Hepatocyte (in vitro differentiated cells): ENCODE measurements around the gene ADGRA1. TPM values are rescaled to one million over a fixed set of nuclear protein-coding genes. Genes with fewer than 3 reads are reported as not detected.

Source experiments
- DNase-seq: peaks from one replicate; pipeline ENCODE4 v3.0.0-alpha.2; 2016; ENCODE audit warnings: low spot score
- H2AFZ ChIP-seq: fragments of 200-600 bp; sonication (generic); 2 replicates; pipeline ENCODE4 v1.6.0; 2016; ENCODE audit warnings: antibody characterized with exemption, mild to moderate bottlenecking
- H3K27ac ChIP-seq: fragments of 200-600 bp; sonication (generic); 2 replicates; pipeline ENCODE4 v1.5.1; 2016; ENCODE audit warnings: mild to moderate bottlenecking
- H3K27me3 ChIP-seq: fragments of 200-600 bp; sonication (generic); 2 replicates; pipeline ENCODE4 v1.6.1; 2016
- H3K36me3 ChIP-seq: fragments of 200-600 bp; sonication (generic); replicated peaks from 2 replicates; pipeline ENCODE4 v1.5.1; 2016; ENCODE audit warnings: low read depth; ENCODE audit not compliant: insufficient read depth
- H3K4me1 ChIP-seq: fragments of 200-600 bp; sonication (generic); 2 replicates; pipeline ENCODE4 v1.5.1; 2016; ENCODE audit warnings: mild to moderate bottlenecking, moderate library complexity; ENCODE audit not compliant: insufficient read depth
- H3K4me2 ChIP-seq: fragments of 200-600 bp; sonication (generic); 2 replicates; pipeline ENCODE4 v1.6.0; 2016
- H3K4me3 ChIP-seq: fragments of 200-600 bp; sonication (generic); 2 replicates; pipeline ENCODE4 v1.5.1; 2016; ENCODE audit warnings: mild to moderate bottlenecking
- H3K79me2 ChIP-seq: fragments of 200-600 bp; sonication (generic); 2 replicates; pipeline ENCODE4 v1.6.0; 2017; ENCODE audit warnings: mild to moderate bottlenecking
- H3K9me2 ChIP-seq: fragments of 200-600 bp; sonication (generic); replicated peaks from 2 replicates; pipeline ENCODE4 v1.6.0; 2017; ENCODE audit warnings: mild to moderate bottlenecking; ENCODE audit not compliant: insufficient read depth
- H3K9me3 ChIP-seq: fragments of 200-600 bp; sonication (generic); 2 replicates; pipeline ENCODE4 v1.5.1; 2016; ENCODE audit warnings: low read depth, mild to moderate bottlenecking
- H4K20me1 ChIP-seq: fragments of 200-600 bp; sonication (generic); 2 replicates; pipeline ENCODE4 v1.6.0; 2016; ENCODE audit warnings: mild to moderate bottlenecking; ENCODE audit not compliant: insufficient read depth, poor library complexity, severe bottlenecking
- CTCF ChIP-seq: fragments of 200-600 bp; sonication (generic); IDR thresholded peaks from 2 replicates; pipeline ENCODE4 v1.5.1; 2016; ENCODE audit warnings: antibody characterized with exemption, mild to moderate bottlenecking; ENCODE audit not compliant: poor library complexity
- EZH2 ChIP-seq: fragments of 200-600 bp; sonication (generic); IDR thresholded peaks from 2 replicates; pipeline ENCODE4 v1.6.1; 2016; ENCODE audit warnings: antibody characterized with exemption, mild to moderate bottlenecking, borderline replicate concordance
- EZH2phosphoT487 ChIP-seq: fragments of 200-600 bp; sonication (generic); IDR thresholded peaks from one replicate; pipeline ENCODE4 v1.6.1; 2018; ENCODE audit warnings: antibody characterized with exemption, mild to moderate bottlenecking, low read depth, moderate library complexity; ENCODE audit not compliant: unreplicated experiment, severe bottlenecking
- WGBS: methylation state at CpG from one replicate; pipeline ENCODE4 v1.1.6; 2016; ENCODE audit warnings: low lambda C conversion rate; ENCODE audit errors: missing lambda C conversion rate; 5-methylcytosine and 5-hydroxymethylcytosine counted together
- polyA plus RNA-seq: library from polyadenylated mRNA; unstranded; fragments of >200 nt; fragmentation: Nextera tagmentation; extraction: Ambion mirVana; gene quantifications from 2 replicates; pipeline ENCODE4 v1.2.1, GENCODE V29; 2016
- total RNA-seq: library from RNA; depleted of rRNA; stranded (reverse); fragments of >200 nt; gene quantifications from 2 replicates; pipeline ENCODE4 v1.2.3, GENCODE V29; 2014

The ADGRA1 gene
- total and polyA plus RNA-seq, 2 experiments from 2014 or later: 0.47 TPM; not detected in 1

GRCh38 chr10:133154996-133155778 is 67.5 kb downstream of the ADGRA1 start:
- Histone ChIP-seq H2AFZ (no peak overlapping the region), H3K4me3 (no peak overlapping the region), H4K20me1 (no peaks in the 10 kb centered on the region), H3K9me2 (no peaks in the 10 kb centered on the region), H3K4me2 (no peak overlapping the region), H3K4me1 (peaks cover 11% of the 10 kb centered on the region), H3K36me3 (no peaks in the 10 kb centered on the region), H3K79me2 (no peaks in the 10 kb centered on the region), H3K27me3 (no peaks in the 10 kb centered on the region), H3K9me3 (no peaks in the 10 kb centered on the region), H3K27ac (no peak overlapping the region)
- DNase-seq: no peak
- TF ChIP-seq CTCF: no peak
- TF ChIP-seq EZH2phosphoT487: no peak
- TF ChIP-seq EZH2: no peak
- WGBS: 90% methylated on average over 28 of the region's 30 CpGs

- H3K36me3 ChIP-seq: no peaks in the 10 kb centered on the region
- peaks cover 22% of the 10 kb centered on the region for H3K4me1 ChIP-seq
- H3K4me2 ChIP-seq: no peak overlapping the region
- TF ChIP-seq EZH2 (no peak), CTCF (no peak), EZH2phosphoT487 (no peak)
- no peaks in the 10 kb centered on the region for H3K9me3 ChIP-seq
- DNase-seq: no peak
- no peak overlapping the region for H3K4me3 ChIP-seq
- H3K27ac ChIP-seq: no peak overlapping the region
- no peak overlapping the region for H2AFZ ChIP-seq
- no peaks in the 10 kb centered on the region for H3K79me2 ChIP-seq
- 79% methylated on average over 24 of the region's 24 CpGs for WGBS
- H4K20me1 ChIP-seq: peaks cover 3% of the 10 kb centered on the region
- no peaks in the 10 kb centered on the region for H3K9me2 ChIP-seq
- H3K27me3 ChIP-seq: no peaks in the 10 kb centered on the region
These were observed 69.2 kb downstream of the ADGRA1 start for GRCh38 chr10:133156674-133157579.

GRCh38 chr10:133157662-133158436 is 70.1 kb downstream of the ADGRA1 start:
- Histone ChIP-seq H3K27me3 (no peaks in the 10 kb centered on the region), H2AFZ (no peak overlapping the region), H3K4me1 (peaks cover 22% of the 10 kb centered on the region), H3K79me2 (no peaks in the 10 kb centered on the region), H3K4me2 (no peak overlapping the region), H4K20me1 (peaks cover 3% of the 10 kb centered on the region), H3K9me2 (no peaks in the 10 kb centered on the region), H3K36me3 (no peaks in the 10 kb centered on the region), H3K9me3 (no peaks in the 10 kb centered on the region), H3K4me3 (no peak overlapping the region), H3K27ac (no peak overlapping the region)
- 84% methylated on average over 33 of the region's 34 CpGs for WGBS
- no peak for TF ChIP-seq CTCF
- no peak for TF ChIP-seq EZH2phosphoT487
- no peak for TF ChIP-seq EZH2
- no peak for DNase-seq
